GM13976 (cell line): ENCODE results near the gene KRT6A.

Experiments used
- DNase-seq: peaks from one replicate; pipeline ENCODE4 v3.0.0; 2012; ENCODE audit warnings: low spot score
- in situ Hi-C: fragments of 300-500 bp; cut with MboI; formaldehyde crosslinking; loops from one replicate; pipeline ENCODE4 v1.12.0; 2022; ENCODE audit warnings: low sequenced_read_pairs, mixed read lengths, inconsistent platforms; ENCODE audit not compliant: unreplicated experiment
- TF ChIP-seq, protein P1 (sequence below): IDR thresholded peaks from 2 replicates; pipeline ENCODE4 v1.5.1; 2012; ENCODE audit warnings: borderline replicate concordance, mild to moderate bottlenecking; ENCODE audit not compliant: insufficient read depth; ENCODE audit errors: extremely low read depth, missing control alignments, control extremely low read depth

Gene KRT6A

DNA sequence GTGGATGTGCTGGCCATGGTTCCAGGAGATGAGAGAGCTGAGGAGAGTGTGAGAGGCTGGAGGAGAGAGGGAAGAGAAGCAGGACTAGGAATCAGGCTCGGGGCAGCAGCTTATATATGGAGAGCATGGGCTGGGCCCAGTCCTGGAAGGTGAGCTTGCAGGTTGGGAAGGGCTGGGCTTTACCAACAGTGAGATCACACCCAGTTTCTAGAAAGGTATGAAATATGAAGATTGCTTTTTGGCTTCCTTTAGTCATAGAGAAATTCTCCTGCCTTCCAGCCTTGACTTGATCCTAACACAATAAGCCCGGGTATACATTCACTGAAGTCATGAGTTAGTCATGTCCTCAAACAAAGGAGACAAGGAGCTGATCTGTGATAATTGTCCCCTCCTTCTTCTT is at the start of gene KRT6A:
Gene KRT6A (minus strand): TSS at position 86 of the 400 bp plus-strand sequence. CDS start 69 bp downstream, at position 17.
- TF ChIP-seq, protein P1, sequence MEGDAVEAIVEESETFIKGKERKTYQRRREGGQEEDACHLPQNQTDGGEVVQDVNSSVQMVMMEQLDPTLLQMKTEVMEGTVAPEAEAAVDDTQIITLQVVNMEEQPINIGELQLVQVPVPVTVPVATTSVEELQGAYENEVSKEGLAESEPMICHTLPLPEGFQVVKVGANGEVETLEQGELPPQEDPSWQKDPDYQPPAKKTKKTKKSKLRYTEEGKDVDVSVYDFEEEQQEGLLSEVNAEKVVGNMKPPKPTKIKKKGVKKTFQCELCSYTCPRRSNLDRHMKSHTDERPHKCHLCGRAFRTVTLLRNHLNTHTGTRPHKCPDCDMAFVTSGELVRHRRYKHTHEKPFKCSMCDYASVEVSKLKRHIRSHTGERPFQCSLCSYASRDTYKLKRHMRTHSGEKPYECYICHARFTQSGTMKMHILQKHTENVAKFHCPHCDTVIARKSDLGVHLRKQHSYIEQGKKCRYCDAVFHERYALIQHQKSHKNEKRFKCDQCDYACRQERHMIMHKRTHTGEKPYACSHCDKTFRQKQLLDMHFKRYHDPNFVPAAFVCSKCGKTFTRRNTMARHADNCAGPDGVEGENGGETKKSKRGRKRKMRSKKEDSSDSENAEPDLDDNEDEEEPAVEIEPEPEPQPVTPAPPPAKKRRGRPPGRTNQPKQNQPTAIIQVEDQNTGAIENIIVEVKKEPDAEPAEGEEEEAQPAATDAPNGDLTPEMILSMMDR: no peak
- in situ Hi-C loops: no loop called here
- no peak for DNase-seq

DNA sequence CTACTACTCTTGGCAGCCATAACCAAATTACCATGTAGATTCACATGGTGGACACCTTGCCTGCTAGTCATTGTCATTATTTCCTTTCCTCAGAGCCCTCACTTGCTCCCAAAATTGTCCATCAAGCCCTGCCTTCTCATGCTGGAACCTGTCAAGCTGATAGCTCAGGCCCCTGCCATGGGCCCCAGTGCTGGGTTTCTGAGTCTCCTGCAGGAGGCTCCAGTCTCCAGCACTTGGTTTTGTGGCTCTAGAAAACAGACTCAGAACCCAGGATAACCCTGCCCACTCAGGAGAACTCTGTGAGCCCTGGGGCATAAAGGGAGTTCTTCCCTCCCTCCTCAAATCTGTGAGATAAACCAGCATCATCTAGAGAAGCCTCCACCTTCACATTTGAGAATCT is 49.1 kb upstream of the KRT6A start:
- no peak for DNase-seq
- in situ Hi-C loops: no loop called here
- TF ChIP-seq, protein P1: no peak

DNA sequence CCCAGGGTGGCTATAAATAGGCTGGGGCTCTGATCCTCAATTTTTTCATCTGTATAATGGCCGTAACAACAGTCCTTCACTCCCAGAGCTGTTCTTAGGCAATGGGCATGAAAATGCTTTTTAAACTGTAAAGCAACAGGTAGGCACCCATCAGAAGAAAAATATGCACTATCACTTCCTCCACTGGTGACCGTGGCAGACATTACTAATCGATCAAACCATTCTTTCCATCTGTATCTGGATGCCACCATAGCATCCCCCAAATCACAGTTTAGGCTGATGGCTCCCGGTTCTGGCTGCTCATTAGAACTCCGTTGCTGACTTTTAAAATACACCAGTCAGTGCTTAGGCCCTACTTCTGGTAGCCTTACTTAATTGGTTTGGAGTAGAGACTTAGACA is 48.7 kb upstream of the KRT6A start:
- in situ Hi-C loops: no loop called here
- TF ChIP-seq, protein P1: no peak

DNA sequence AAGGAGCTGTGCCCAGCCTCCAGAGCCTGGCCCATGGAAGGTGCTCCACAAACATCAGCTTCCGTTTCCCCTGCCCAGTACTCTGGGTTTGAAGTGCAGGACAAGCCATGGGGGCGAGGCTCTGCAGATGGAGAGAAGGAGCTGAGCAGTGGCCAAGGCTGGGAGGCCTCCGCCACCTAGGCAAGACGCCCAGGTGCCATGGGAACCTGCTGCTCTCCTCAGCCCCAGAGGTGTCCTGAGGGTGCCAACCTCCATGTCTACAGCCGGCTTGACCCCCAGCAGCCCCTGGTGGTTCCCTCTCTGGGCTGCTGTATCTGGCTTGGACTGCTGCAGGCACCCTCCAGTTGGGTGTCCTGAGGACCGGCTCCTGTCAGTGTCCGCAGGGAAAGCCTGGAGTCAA is 47.5 kb upstream of the KRT6A start:
- TF ChIP-seq, protein P1: no peak
- in situ Hi-C loops: no loop called here
- no peak for DNase-seq

More for the DNA sequence above, 48.7 kb upstream of the KRT6A start:
- no peak for DNase-seq

DNA sequence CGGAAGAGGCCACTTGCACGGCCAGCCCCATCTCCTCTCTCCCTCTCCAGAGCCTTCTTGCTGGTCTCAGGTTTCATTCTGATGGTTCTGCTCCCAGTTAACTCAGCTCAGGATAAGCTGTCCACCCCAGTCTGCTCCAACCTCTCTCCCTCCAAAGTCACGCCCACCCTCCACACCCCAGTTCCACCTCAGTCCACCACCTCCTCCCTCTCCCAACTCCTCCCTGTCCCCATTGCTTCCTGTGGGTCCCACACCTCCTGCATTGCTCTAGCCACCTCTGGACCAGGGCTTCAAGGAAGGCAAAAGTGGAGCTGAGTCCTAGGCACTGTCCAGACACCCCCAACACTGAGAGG is 46.7 kb upstream of the KRT6A start:
- TF ChIP-seq, protein P1: no peak
- in situ Hi-C loops: no loop called here
- no peak for DNase-seq

DNA sequence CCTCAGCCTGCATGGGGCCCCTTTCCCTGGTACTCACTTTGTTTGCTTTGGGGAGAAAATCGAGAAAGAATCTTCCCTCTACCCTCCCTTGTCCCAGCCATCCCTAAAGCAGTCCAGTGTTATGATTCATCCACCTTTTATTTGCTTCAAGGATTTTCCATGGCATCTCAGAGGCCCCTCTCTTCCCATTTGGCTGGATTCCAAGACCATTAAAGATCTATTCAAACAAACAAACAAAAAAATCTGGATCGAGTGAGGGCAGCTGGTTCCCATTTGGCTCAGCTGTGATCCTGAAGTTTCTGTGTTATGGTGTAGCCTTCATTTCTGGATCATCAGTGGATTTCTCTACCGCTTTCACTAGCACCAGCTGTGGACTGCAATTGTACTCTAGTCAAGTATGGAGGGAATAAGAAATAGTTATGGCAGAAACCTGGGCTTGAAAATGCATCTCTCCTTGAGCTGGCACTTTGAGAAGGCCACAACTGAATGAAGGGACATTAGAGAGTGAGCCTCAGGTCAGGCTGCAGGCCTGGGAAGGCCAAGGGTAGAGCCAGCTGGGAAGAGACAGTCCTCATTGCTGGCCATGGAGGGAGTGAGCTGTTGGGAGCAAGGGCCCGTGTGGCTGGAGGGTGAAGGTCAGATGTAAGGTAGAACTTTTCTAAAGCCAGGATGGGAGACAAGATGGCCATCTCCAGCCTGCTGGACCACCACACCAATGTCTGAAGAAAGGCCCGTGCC is 46.2 kb upstream of the KRT6A start:
- TF ChIP-seq, protein P1: no peak
- in situ Hi-C loops: no loop called here
- DNase-seq: no peak
